HG03060 (cell line): ENCODE data around the gene OLIG2.

ENCODE experiments used
- ATAC-seq: cut with Tn5 transposase; IDR thresholded peaks from one replicate; pipeline ENCODE4 v1.9.1; 2021; ENCODE audit warnings: low read depth, moderate number of reproducible peaks; ENCODE audit not compliant: unreplicated experiment

The OLIG2 gene

DNA sequence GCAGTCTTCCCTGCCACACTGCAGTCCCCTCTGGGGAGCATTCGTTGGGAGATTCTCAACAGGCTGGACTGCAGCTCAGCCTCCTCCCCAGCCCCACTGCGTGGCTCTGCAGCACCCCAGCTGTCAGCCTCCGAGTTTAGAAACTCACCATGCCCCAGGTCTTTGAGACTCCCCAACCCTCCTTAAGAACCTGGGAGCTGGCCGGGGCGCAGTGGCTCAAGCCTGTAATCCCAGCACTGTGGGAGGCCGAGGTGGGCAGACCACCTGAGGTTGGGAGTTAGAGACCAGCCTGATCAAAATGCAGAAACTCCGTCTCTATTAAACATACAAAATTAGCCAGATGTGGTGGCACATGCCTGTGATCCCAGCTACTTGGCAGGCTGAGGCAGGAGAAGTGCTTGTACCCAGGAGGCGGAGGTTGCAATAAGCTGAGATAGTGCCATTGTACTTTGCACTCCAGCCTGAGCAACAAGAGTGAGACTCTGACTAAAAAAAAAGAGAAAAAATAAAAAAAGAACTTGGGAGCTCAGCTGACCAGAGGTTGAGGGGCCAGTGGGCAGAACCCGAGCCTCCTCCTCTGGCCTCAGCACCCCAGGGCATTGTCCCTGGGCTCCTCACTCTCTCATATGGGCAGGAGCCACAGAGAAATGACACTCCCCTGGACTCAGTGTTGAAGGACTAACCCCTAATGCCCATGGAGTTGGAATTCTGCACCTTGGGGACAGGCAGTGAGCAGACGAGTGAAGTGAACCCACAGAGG, 5.6 kb downstream of the OLIG2 start:
- no peak for ATAC-seq

GRCh38 chr21:33032434-33033047, 6.8 kb downstream of the OLIG2 start:
- ATAC-seq: no peak

DNA sequence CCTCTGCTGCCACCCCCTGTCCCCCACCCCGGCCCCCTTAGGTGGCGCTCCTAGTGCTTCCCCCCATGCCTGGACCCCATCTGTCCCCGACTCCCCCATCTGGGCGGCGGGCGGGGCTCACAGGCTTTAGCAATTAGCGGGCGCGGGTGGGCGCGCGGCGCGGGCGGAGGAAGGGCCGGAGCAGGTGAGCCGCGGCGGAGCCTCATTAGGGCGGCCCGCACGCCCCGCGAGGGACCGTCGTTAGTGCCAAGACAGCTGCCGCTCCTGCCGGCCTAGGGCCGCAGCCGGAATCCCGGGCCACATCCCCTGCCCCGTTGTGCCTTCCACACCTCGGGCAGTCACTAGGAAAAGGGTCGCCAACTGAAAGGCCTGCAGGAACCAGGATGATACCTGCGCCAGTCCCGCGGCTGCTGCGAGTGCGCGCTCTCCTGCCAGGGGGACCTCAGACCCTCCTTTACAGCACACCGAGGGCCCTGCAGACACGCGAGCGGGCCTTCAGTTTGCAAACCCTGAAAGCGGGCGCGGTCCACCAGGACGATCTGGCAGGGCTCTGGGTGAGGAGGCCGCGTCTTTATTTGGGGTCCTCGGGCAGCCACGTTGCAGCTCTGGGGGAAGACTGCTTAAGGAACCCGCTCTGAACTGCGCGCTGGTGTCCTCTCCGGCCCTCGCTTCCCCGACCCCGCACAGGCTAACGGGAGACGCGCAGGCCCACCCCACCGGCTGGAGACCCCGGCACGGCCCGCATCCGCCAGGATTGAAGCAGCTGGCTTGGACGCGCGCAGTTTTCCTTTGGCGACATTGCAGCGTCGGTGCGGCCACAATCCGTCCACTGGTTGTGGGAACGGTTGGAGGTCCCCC, 7.6 kb downstream of the OLIG2 start:
- ATAC-seq: no peak

- ATAC-seq: no peak
Observed at GRCh38 chr21:33033961-33034413, 8.3 kb downstream of the OLIG2 start.

DNA sequence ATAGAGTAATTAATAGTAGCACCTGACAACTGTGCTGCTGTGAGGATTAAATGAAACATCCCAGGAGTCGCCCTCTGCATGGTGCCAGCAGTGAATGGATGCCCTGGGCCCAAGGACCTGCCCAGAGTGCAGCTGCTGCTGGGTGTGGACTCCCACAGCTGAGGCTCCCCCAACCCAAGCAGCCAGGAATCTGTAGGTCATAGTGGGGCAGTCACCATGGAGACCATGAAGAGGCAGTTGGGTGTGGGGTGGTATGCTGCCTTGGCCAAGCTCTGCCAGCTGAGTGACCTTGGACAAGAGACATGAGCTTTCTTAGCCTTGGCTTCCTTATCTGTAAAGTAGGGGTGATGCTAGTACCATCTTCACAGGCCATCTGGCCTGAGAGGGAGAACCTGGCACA, 9.4 kb downstream of the OLIG2 start:
- no peak for ATAC-seq

GRCh38 chr21:33036430-33037162, 10.9 kb downstream of the OLIG2 start:
- no peak for ATAC-seq

- ATAC-seq: no peak
Observed at GRCh38 chr21:33037501-33037900, 11.8 kb downstream of the OLIG2 start.

GRCh38 chr21:33039536-33039935, 13.8 kb downstream of the OLIG2 start:
- ATAC-seq: no peak

GRCh38 chr21:33040215-33040614, 14.5 kb downstream of the OLIG2 start:
- ATAC-seq: no peak

- no peak for ATAC-seq
Observed at GRCh38 chr21:33041981-33042380, 16.2 kb downstream of the OLIG2 start.

- ATAC-seq: no peak
Observed at GRCh38 chr21:33042812-33043211, 17.1 kb downstream of the OLIG2 start.

DNA sequence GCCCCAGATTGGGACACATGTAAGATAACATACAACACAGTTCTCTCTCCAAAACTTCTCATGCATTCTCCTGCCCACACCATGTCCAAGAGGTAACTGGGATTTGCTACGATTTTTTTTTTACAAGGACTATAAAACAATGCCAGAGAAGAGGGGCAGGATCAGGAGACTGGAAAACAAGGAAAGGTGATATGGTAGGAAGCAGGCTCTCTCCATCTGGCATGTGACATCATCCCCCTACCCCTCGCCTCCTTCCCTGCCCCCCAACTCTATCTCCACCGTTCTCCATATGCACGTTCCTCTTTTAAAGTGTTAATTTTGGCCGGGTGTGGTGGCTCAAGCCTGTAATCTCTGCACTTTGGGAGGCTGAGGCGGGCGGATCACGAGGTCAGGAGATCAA, 20.7 kb downstream of the OLIG2 start:
- no peak for ATAC-seq

DNA sequence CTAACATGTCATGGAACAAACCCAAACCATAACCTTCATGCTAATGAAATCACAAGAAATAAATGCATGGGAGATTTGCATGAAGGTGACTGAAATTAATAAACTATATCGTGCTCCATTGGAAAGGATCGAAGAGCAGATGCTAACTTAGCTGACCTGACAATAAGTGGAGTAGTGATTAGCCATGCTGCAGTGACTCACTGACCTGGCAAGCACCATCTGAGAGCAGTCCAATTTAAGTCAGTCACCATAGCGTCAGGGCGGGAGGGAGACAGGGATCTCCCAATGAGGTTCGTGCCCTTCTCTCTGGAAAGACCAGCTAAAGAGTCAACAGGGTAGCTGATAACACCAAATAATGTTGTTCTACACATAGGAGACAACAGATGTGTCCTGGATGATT, 21.5 kb downstream of the OLIG2 start:
- ATAC-seq: no peak

DNA sequence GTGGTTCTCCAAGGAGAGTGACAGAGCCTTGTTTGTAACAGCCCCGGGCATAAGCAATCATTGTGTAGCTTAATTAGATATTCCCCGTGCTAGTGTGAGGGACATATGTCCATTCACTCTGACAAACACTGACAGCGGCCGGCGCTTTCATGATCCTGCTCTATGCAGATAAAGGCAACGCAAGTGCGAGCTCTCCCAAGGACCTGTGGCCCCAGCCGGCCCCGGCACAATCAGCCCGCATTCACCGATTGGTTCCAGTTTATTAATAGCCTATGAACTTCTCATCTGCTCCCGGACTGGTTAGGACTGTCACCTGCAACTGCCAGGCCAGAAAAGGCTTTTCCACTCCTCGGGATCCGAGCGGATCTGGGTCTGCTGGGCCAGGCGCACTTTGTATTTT, 26.2 kb downstream of the OLIG2 start:
- ATAC-seq: no peak

DNA sequence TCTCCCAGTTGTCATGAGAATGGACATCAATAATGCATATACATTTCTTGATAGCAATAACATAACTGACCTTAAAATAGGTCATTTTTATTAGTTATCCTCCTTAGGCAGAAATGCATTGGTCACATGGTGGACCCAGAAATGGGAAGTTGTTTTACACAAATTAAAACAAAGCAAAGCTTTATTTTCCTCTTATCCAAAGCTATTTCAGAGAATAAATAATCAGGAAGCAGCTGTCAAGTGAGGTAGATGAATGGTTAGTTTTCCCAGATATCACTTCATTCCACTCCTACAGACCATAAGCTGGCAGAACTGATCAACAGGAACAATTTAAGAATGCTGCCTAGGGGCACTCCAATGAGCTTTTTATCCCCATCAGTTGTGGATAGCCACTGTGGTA, 28.2 kb downstream of the OLIG2 start:
- no peak for ATAC-seq

DNA sequence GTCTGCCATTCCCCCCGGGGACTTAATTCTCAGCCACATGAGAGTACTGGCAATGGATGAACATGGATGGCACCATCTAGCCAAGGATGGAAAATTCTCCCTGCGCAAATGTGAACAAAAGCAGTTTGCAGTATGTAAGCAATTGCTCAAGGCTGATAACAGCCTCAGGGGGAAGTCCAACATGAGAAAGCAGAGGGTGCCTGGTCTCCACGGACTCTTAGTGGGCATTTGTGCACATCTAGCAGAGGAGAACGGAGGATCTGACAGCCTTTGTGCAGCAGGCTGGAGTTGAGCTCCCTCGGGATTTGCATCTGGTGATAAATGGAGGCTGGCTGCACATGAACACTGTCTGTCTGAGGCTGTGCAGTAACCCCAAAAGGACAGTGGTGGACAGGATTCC, 30.3 kb downstream of the OLIG2 start:
- no peak for ATAC-seq

DNA sequence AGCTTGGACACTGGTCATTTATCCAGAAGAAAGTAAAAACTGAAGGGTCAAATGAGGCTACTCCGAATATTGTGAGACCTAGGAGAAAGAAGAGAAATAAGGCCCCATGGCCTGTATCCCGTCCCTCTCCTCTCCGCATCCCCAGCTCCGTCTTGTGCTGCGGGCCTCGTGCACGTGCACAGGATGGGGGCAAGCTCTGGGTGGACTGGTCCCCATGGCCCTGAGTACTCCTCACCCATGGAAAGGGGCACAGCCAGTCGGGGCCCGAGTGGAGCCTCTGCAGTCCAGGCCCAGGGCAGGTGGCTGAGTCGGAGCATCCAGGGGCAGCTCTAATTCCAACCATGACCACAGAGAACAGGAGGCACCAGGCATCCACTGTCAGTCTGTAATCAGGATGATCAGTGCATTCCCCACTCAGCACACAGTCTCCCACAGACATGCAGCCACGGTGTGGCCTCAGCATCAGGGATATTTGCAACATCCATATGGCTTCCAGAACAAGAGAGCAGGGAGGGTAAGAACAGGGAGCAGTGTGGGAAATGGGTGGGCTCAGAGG, 31.7 kb downstream of the OLIG2 start:
- ATAC-seq: no peak

- no peak for ATAC-seq
Observed at GRCh38 chr21:33058527-33058926, 32.8 kb downstream of the OLIG2 start.

DNA sequence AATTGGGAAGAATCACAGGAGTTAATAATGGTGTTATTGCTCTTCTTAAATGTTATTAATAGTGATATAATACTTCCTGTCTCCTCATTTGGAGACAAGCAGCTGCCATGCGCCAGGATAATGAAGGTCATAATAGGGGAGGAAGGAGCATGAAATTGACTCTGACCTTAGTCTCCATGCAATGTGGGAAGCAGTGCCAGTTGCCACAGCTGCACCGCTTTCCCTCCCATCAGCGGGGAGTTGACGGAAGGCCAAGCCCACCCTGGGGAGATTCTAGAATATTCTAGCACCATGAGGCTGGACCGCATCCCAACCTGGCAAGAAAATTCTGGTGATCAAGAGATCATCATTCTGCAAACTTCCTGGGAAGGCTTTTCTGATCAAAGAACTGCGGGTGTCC, 33.2 kb downstream of the OLIG2 start:
- no peak for ATAC-seq

DNA sequence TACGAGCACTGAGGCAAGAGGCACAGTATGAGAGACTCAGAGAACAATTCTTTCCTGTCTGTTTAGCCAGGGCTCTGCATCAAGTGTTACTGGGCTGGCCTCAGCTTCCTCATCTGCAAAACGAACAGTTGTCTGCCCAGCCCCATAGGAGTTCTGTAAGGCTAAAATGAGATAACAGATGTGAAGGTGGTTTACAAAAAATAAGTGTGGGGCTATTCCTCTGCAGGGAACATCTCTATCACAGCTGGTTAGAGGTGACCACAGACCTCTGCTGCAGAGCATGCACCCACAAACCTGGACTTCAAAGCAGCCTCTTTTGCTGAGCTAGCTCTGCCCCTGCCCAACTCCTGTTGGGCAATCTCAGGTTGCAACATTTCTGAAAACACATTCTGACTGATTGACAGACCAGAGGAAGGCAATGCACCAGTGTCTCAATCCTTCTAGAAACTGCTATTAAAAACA, 33.7 kb downstream of the OLIG2 start:
- no peak for ATAC-seq
